ENCODE data around the gene NAALAD2. TPM values are rescaled to one million over a fixed set of nuclear protein-coding genes. Genes with fewer than 3 reads are reported as not detected.

NAALAD2 gene
- total and polyA plus RNA-seq, 4 donors: 0.13 to 4.4 (median 0.42) TPM; not detected in 1

GRCh38 chr11:90178751-90179150, 44.3 kb downstream of the NAALAD2 start:
- ATAC-seq (ENCODE audit: low FRiP score) (no peak), DNase-seq (no peak)
- intact Hi-C loops (cut with DNase I): no loop called here
- no peaks in the 10 kb centered on the region for H3K36me3 ChIP-seq (ENCODE audit: control insufficient read depth in 1 of 2, insufficient read depth in 2 of 2, low read length in 1 of 2)
- no peaks in the 10 kb centered on the region for H3K9me3 ChIP-seq (ENCODE audit: control insufficient read depth, low read length)
- no peak overlapping the region for H3K27ac ChIP-seq (ENCODE audit: low read depth in 1 of 2, low read length in 2 of 2)
- WGBS, 2 donors: 93 to 95% methylated on average over 2 of the region's 2 CpGs
- H3K4me3 ChIP-seq (ENCODE audit: low read length in 2 of 2): no peak overlapping the region
- H3K4me1 ChIP-seq (ENCODE audit: control insufficient read depth in 1 of 2, insufficient read depth in 2 of 2, low read length in 2 of 2): no peaks in the 10 kb centered on the region
- no peaks in the 10 kb centered on the region for H3K27me3 ChIP-seq (ENCODE audit: control insufficient read depth in 1 of 2, insufficient read depth in 2 of 2, low read length in 1 of 2)

DNA sequence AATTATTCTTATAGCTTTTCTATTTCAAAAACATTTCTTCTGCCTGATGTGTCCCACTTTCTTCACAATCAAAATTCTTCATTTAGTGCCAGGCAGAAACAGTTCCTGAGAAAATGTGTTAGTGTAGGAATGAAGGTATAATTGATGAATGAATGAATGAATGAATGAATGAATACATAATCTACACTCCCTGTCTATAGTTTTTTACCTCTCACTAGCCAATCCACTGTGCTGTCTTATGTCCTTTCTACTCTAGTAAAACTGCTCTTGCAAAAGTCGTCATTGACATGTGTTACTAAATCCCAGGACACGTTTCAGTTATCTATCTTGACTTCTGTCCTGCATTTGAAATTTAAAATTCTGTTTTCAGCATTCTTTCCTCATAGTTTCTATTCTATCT, 45.5 kb downstream of the NAALAD2 start:
- Histone ChIP-seq H3K36me3 (ENCODE audit: control insufficient read depth in 1 of 2, insufficient read depth in 2 of 2, low read length in 1 of 2) (no peaks in the 10 kb centered on the region), H3K4me3 (ENCODE audit: low read length in 2 of 2) (no peak overlapping the region), H3K27me3 (ENCODE audit: control insufficient read depth in 1 of 2, insufficient read depth in 2 of 2, low read length in 1 of 2) (no peaks in the 10 kb centered on the region), H3K27ac (ENCODE audit: low read depth in 1 of 2, low read length in 2 of 2) (no peak overlapping the region), H3K9me3 (ENCODE audit: control insufficient read depth, low read length) (no peaks in the 10 kb centered on the region), H3K4me1 (ENCODE audit: control insufficient read depth in 1 of 2, insufficient read depth in 2 of 2, low read length in 2 of 2) (no peaks in the 10 kb centered on the region)
- DNase-seq (no peak), ATAC-seq (ENCODE audit: low FRiP score) (no peak)
- intact Hi-C loops (cut with DNase I): no loop called here
- WGBS, 2 donors: 29 to 56% methylated on average over 2 of the region's 2 CpGs

GRCh38 chr11:90187839-90188238, 53.4 kb downstream of the NAALAD2 start:
- Histone ChIP-seq H3K36me3 (ENCODE audit: control insufficient read depth in 1 of 2, insufficient read depth in 2 of 2, low read length in 1 of 2) (no peaks in the 10 kb centered on the region), H3K27me3 (ENCODE audit: control insufficient read depth in 1 of 2, insufficient read depth in 2 of 2, low read length in 1 of 2) (no peaks in the 10 kb centered on the region), H3K9me3 (ENCODE audit: control insufficient read depth, low read length) (no peaks in the 10 kb centered on the region), H3K4me3 (ENCODE audit: low read length in 2 of 2) (no peak overlapping the region), H3K27ac (ENCODE audit: low read depth in 1 of 2, low read length in 2 of 2) (no peak overlapping the region), H3K4me1 (ENCODE audit: control insufficient read depth in 1 of 2, insufficient read depth in 2 of 2, low read length in 2 of 2) (no peaks in the 10 kb centered on the region)
- ATAC-seq (ENCODE audit: low FRiP score) (no peak), DNase-seq (no peak)
- 84 to 86% methylated on average over 3 of the region's 3 CpGs for WGBS, 2 donors
- intact Hi-C loops (cut with DNase I): no loop called here

DNA sequence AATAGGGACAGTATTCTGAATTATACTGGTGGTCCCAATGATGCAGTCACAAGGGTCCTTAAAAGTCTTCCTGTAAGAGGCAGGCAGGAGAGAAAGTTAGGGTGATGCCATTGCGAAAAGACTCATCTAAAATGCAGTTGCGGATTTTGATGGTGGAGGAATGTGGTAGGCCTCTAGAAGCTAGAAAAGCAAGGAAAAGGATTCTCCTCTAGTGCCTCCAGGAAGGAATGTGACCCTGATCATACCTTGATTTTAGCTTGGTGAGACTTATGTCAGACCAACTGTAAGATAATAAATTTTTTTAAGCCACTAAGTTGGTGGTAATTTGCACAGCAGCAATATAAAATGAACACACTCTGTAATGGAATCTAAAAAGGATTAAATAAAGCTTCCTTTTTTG, 54.5 kb downstream of the NAALAD2 start:
- WGBS, 2 donors: 93 to 99% methylated on average over 2 of the region's 2 CpGs
- Histone ChIP-seq H3K27ac (ENCODE audit: low read depth in 1 of 2, low read length in 2 of 2) (no peak overlapping the region), H3K36me3 (ENCODE audit: control insufficient read depth in 1 of 2, insufficient read depth in 2 of 2, low read length in 1 of 2) (no peaks in the 10 kb centered on the region), H3K4me1 (ENCODE audit: control insufficient read depth in 1 of 2, insufficient read depth in 2 of 2, low read length in 2 of 2) (no peaks in the 10 kb centered on the region), H3K9me3 (ENCODE audit: control insufficient read depth, low read length) (no peaks in the 10 kb centered on the region), H3K4me3 (ENCODE audit: low read length in 2 of 2) (no peak overlapping the region), H3K27me3 (ENCODE audit: control insufficient read depth in 1 of 2, insufficient read depth in 2 of 2, low read length in 1 of 2) (no peaks in the 10 kb centered on the region)
- intact Hi-C loops (cut with DNase I): no loop called here
- ATAC-seq (ENCODE audit: low FRiP score) (no peak), DNase-seq (no peak)

DNA sequence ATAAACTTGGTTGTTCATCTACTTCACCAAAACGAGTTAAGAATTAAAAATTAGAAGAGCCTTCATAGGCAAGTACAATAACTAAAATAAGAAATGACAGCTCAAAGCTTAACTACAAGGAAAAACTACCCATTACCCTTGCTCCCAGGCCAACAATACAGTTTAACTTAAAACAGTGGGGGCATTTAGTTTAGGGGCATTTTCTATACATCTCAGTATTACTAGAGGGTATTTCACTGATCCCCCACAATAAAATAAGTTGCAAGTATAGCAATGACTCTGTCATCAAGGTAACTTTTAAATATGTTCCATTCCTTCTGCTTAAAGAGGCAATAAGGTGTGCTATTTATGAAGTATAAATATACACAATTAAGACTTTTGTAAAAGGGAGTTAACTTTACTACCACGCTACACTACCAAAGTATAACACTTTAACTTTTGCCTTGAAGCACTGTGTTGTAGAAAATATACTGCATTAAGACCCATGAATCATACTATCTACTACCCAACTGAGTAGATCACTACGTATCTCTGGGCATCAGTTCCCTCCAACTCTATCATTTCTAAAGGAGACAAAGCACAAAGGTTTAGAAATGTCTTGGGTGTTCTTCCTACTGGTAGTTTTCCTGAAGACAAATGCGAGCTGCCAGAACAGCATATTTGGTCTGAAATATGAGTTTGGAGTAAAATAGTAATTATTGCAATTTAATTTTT, 58.6 kb downstream of the NAALAD2 start:
- 89 to 92% methylated on average over 4 of the region's 4 CpGs for WGBS, 2 donors
- Histone ChIP-seq H3K4me3 (ENCODE audit: low read length in 2 of 2) (no peak overlapping the region), H3K27ac (ENCODE audit: low read depth in 1 of 2, low read length in 2 of 2) (no peak overlapping the region), H3K4me1 (ENCODE audit: control insufficient read depth in 1 of 2, insufficient read depth in 2 of 2, low read length in 2 of 2) (no peaks in the 10 kb centered on the region), H3K36me3 (ENCODE audit: control insufficient read depth in 1 of 2, insufficient read depth in 2 of 2, low read length in 1 of 2) (peaks cover 0 to 2% of the 10 kb centered on the region in 2 donors), H3K27me3 (ENCODE audit: control insufficient read depth in 1 of 2, insufficient read depth in 2 of 2, low read length in 1 of 2) (no peaks in the 10 kb centered on the region), H3K9me3 (ENCODE audit: control insufficient read depth, low read length) (no peaks in the 10 kb centered on the region)
- intact Hi-C loops (cut with DNase I): no loop called here
- no peak for DNase-seq
- ATAC-seq (ENCODE audit: low FRiP score): no peak

GRCh38 chr11:90197377-90197776, 62.9 kb downstream of the NAALAD2 start:
- intact Hi-C loops (cut with DNase I): no loop called here
- Histone ChIP-seq H3K9me3 (ENCODE audit: control insufficient read depth, low read length) (no peaks in the 10 kb centered on the region), H3K27ac (ENCODE audit: low read depth in 1 of 2, low read length in 2 of 2) (no peak overlapping the region), H3K4me1 (ENCODE audit: control insufficient read depth in 1 of 2, insufficient read depth in 2 of 2, low read length in 2 of 2) (no peaks in the 10 kb centered on the region), H3K27me3 (ENCODE audit: control insufficient read depth in 1 of 2, insufficient read depth in 2 of 2, low read length in 1 of 2) (no peaks in the 10 kb centered on the region), H3K4me3 (ENCODE audit: low read length in 2 of 2) (no peak overlapping the region), H3K36me3 (ENCODE audit: control insufficient read depth in 1 of 2, insufficient read depth in 2 of 2, low read length in 1 of 2) (peaks cover 0 to 2% of the 10 kb centered on the region in 2 donors)
- WGBS, 2 donors: 85 to 99% methylated on average over 1 of the region's 1 CpG
- DNase-seq (no peak), ATAC-seq (ENCODE audit: low FRiP score) (no peak)

DNA sequence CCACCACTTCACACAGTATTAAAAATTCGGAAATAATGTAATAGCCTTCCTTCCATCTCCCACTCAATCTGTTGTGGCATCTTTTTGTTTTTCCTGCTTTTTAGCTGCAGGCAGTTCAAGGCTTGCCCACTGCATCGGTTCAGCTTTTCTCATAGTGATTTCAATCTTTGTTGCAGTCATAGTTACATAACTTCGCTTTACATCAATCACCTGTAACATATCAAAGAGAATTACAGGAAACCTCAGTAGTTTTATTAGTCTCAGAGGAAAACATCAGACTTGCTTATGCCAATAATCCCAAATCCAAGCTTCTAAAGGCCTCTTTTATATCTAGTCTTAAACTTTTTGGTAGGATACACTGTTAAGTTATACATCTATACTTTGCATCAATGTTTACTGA, 67.9 kb downstream of the NAALAD2 start:
- Histone ChIP-seq H3K4me1 (ENCODE audit: control insufficient read depth in 1 of 2, insufficient read depth in 2 of 2, low read length in 2 of 2) (no peaks in the 10 kb centered on the region), H3K36me3 (ENCODE audit: control insufficient read depth in 1 of 2, insufficient read depth in 2 of 2, low read length in 1 of 2) (no peaks in the 10 kb centered on the region), H3K9me3 (ENCODE audit: control insufficient read depth, low read length) (no peaks in the 10 kb centered on the region), H3K27me3 (ENCODE audit: control insufficient read depth in 1 of 2, insufficient read depth in 2 of 2, low read length in 1 of 2) (no peaks in the 10 kb centered on the region), H3K4me3 (ENCODE audit: low read length in 2 of 2) (no peak overlapping the region), H3K27ac (ENCODE audit: low read depth in 1 of 2, low read length in 2 of 2) (no peak overlapping the region)
- ATAC-seq (ENCODE audit: low FRiP score): no peak
- DNase-seq: no peak
- 74 to 79% methylated on average over 3 of the region's 3 CpGs for WGBS, 2 donors
- intact Hi-C loops (cut with DNase I): loop anchor here in 1 of 2 donors (10.0 kb wide), 1 partner anchor 252 kb away; no protein-coding TSS in a partner anchor

- Histone ChIP-seq H3K36me3 (ENCODE audit: control insufficient read depth in 1 of 2, insufficient read depth in 2 of 2, low read length in 1 of 2) (no peaks in the 10 kb centered on the region), H3K9me3 (ENCODE audit: control insufficient read depth, low read length) (no peaks in the 10 kb centered on the region), H3K4me3 (ENCODE audit: low read length in 2 of 2) (no peak overlapping the region), H3K27ac (ENCODE audit: low read depth in 1 of 2, low read length in 2 of 2) (no peak overlapping the region), H3K4me1 (ENCODE audit: control insufficient read depth in 1 of 2, insufficient read depth in 2 of 2, low read length in 2 of 2) (no peaks in the 10 kb centered on the region), H3K27me3 (ENCODE audit: control insufficient read depth in 1 of 2, insufficient read depth in 2 of 2, low read length in 1 of 2) (no peaks in the 10 kb centered on the region)
- WGBS, 2 donors: 92 to 95% methylated on average over 13 of the region's 13 CpGs
- intact Hi-C loops (cut with DNase I): loop anchor here in 1 of 2 donors (10.0 kb wide), 1 partner anchor 250 kb away; no protein-coding TSS in a partner anchor
- ATAC-seq (ENCODE audit: low FRiP score): no peak
- peak in 1 of 2 donors; percentile 33 for DNase-seq
Observed at GRCh38 chr11:90204407-90204806, 69.9 kb downstream of the NAALAD2 start.
